H1 (cell line): Measurements from ENCODE around the gene VPS35L. TPM values are rescaled to one million over a fixed set of nuclear protein-coding genes. Genes with fewer than 3 reads are reported as not detected.

Experiments
- CTCF ChIA-PET: fragments of 300-600 bp; sonication (Branson Sonifier 250); formaldehyde crosslinking; loops from one replicate; lab custom pipeline; 2021; ENCODE audit not compliant: partially characterized antibody; lab: Charles Lee
- POLR2A ChIA-PET: fragments of 300-600 bp; sonication (Branson Sonifier 250); formaldehyde crosslinking; loops from one replicate; lab custom pipeline; 2021; ENCODE audit warnings: inconsistent platforms; ENCODE audit not compliant: partially characterized antibody; lab: Charles Lee
- DNase-seq, 2 experiments: peaks; one replicate each; pipeline versions ENCODE4 v3.0.0 to v3.0.0-alpha.2; 2010 to 2022; ENCODE audit warnings: low spot score in 2 of 2, low read depth in 1 of 2, mixed read lengths in 1 of 2
- FAIRE-seq: peaks from 2 replicates; lab custom pipeline; 2011; peaks lifted over from hg19 to GRCh38; lab: Jason Lieb, UNC
- H2AFZ ChIP-seq: 2 replicates; pipeline ENCODE4 v1.8.1; 2012; ENCODE audit warnings: low read length, inconsistent platforms
- H2AK5ac ChIP-seq: 2 replicates; pipeline ENCODE4 v1.6.1; 2013; ENCODE audit warnings: low read depth, low read length
- H2BK120ac ChIP-seq: replicated peaks from 2 replicates; pipeline ENCODE3; 2013; ENCODE audit warnings: low read depth, low read length, inconsistent platforms
- H2BK12ac ChIP-seq: 2 replicates; pipeline ENCODE4 v1.6.1; 2013; ENCODE audit warnings: low read depth, low read length
- H2BK15ac ChIP-seq: 2 replicates; pipeline ENCODE4 v1.6.1; 2013; ENCODE audit warnings: low read length
- H2BK20ac ChIP-seq: 2 replicates; pipeline ENCODE4 v1.6.1; 2013; ENCODE audit warnings: low read length
- H2BK5ac ChIP-seq: 2 replicates; pipeline ENCODE4 v1.6.1; 2013; ENCODE audit warnings: low read depth, low read length
- H3K14ac ChIP-seq: 2 replicates; pipeline ENCODE4 v1.6.1; 2013; ENCODE audit warnings: inconsistent platforms; ENCODE audit not compliant: insufficient read length
- H3K18ac ChIP-seq: 2 replicates; pipeline ENCODE4 v1.6.1; 2013; ENCODE audit warnings: low read length; ENCODE audit errors: extremely low read depth
- H3K23ac ChIP-seq: 2 replicates; pipeline ENCODE4 v1.6.1; 2013; ENCODE audit warnings: inconsistent platforms; ENCODE audit not compliant: insufficient read length
- H3K23me2 ChIP-seq: 2 replicates; pipeline ENCODE4 v1.6.1; 2013; ENCODE audit warnings: low read depth, low read length
- H3K27ac ChIP-seq: 2 replicates; pipeline ENCODE4 v1.6.1; 2011; ENCODE audit warnings: low read depth, low read length, inconsistent platforms
- H3K27me3 ChIP-seq, 4 experiments: replicated peaks in 1 of 4; 1 replicate in 1 of 4; 2 replicates in 3 of 4; pipeline versions ENCODE4 v1.6.1 to v1.8.1; 2011 to 2013; ENCODE audit warnings: low read length in 3 of 4, mild to moderate bottlenecking in 3 of 4, inconsistent platforms in 2 of 4, mixed read lengths in 2 of 4, moderate library complexity in 1 of 4; ENCODE audit not compliant: control insufficient read depth in 3 of 4, insufficient read depth in 3 of 4; ENCODE audit errors: extremely low read depth in 1 of 4
- H3K36me3 ChIP-seq, 4 experiments: 2 replicates each; pipeline versions ENCODE4 v1.6.1 to v1.8.1; 2011 to 2013; ENCODE audit warnings: mild to moderate bottlenecking in 4 of 4, low read length in 3 of 4, moderate library complexity in 2 of 4, control low read depth in 1 of 4, inconsistent platforms in 1 of 4; ENCODE audit not compliant: insufficient read depth in 4 of 4, control insufficient read depth in 2 of 4
- H3K4ac ChIP-seq: replicated peaks from 2 replicates; pipeline ENCODE3; 2013; ENCODE audit warnings: low read length, low read depth, mixed read lengths, inconsistent platforms; ENCODE audit not compliant: insufficient read length
- H3K4me1 ChIP-seq, 4 experiments: replicated peaks in 1 of 4; 1 replicate in 1 of 4; 2 replicates in 3 of 4; pipeline versions ENCODE4 v1.6.1 to v1.8.1; 2011 to 2013; ENCODE audit warnings: low read length in 3 of 4, inconsistent platforms in 2 of 4, mixed read lengths in 1 of 4; ENCODE audit not compliant: insufficient read depth in 4 of 4, control insufficient read depth in 3 of 4
- H3K4me2 ChIP-seq, 2 experiments: 2 replicates each; pipeline versions ENCODE4 v1.6.1 to v1.8.1; 2011 to 2013; ENCODE audit warnings: low read depth in 2 of 2, low read length in 2 of 2, control low read depth in 1 of 2, inconsistent platforms in 1 of 2, mild to moderate bottlenecking in 1 of 2; ENCODE audit not compliant: insufficient read depth in 1 of 2
- H3K4me3 ChIP-seq, 4 experiments: fragments of 200-600, 300-600 bp in 1 of 4; sonication (generic), shearing (Covaris generic), sonication (Bioruptor Twin) in 1 of 4; 2 replicates each; pipeline versions ENCODE4 v1.5.1 to v1.8.1; 2011 to 2016; ENCODE audit warnings: low read length in 4 of 4, low read depth in 3 of 4, control low read depth in 2 of 4, inconsistent platforms in 2 of 4, mild to moderate bottlenecking in 2 of 4, mixed read lengths in 1 of 4, moderate library complexity in 1 of 4; ENCODE audit not compliant: insufficient read depth in 2 of 4; ENCODE audit errors: extremely low read depth in 1 of 4
- H3K56ac ChIP-seq: replicated peaks from 2 replicates; pipeline ENCODE3; 2013; ENCODE audit warnings: low read depth, mild to moderate bottlenecking, mixed read lengths, low read length, inconsistent platforms; ENCODE audit not compliant: insufficient read length
- H3K79me1 ChIP-seq: 2 replicates; pipeline ENCODE4 v1.6.1; 2013; ENCODE audit warnings: low read depth, low read length, control low read depth
- H3K79me2 ChIP-seq, 2 experiments: 2 replicates each; pipeline versions ENCODE4 v1.6.1 to v1.8.1; 2012 to 2013; ENCODE audit warnings: low read length in 2 of 2, mild to moderate bottlenecking in 2 of 2, inconsistent platforms in 1 of 2; ENCODE audit not compliant: insufficient read depth in 2 of 2, control insufficient read depth in 1 of 2
- H3K9ac ChIP-seq, 4 experiments: replicated peaks in 1 of 4; 1 replicate in 1 of 4; 2 replicates in 3 of 4; pipeline versions ENCODE4 v1.6.1 to v1.8.1; 2011 to 2013; ENCODE audit warnings: low read depth in 3 of 4, low read length in 3 of 4, control low read depth in 2 of 4, mild to moderate bottlenecking in 2 of 4, moderate library complexity in 2 of 4, inconsistent platforms in 1 of 4; ENCODE audit errors: extremely low read depth in 1 of 4
- H3K9me3 ChIP-seq, 2 experiments: 2 replicates each; pipeline versions ENCODE4 v1.6.1 to v1.8.1; 2012 to 2013; ENCODE audit warnings: mild to moderate bottlenecking in 2 of 2, moderate library complexity in 2 of 2, control low read depth in 1 of 2, inconsistent platforms in 1 of 2, low read depth in 1 of 2, low read length in 1 of 2, mixed read lengths in 1 of 2; ENCODE audit not compliant: insufficient read depth in 2 of 2
- H4K20me1 ChIP-seq, 2 experiments: replicated peaks in 1 of 2; 2 replicates each; pipeline versions ENCODE3 to v1.8.1; 2011 to 2013; ENCODE audit warnings: inconsistent platforms in 2 of 2, low read length in 2 of 2, mild to moderate bottlenecking in 1 of 2; ENCODE audit not compliant: insufficient read depth in 2 of 2, control insufficient read depth in 1 of 2
- H4K5ac ChIP-seq: 2 replicates; pipeline ENCODE4 v1.6.1; 2013; ENCODE audit warnings: low read length, low read depth, mixed read lengths, inconsistent platforms; ENCODE audit not compliant: insufficient read length
- H4K8ac ChIP-seq: 2 replicates; pipeline ENCODE4 v1.8.0; 2013; ENCODE audit warnings: mild to moderate bottlenecking, moderate library complexity, low read length, inconsistent platforms; ENCODE audit not compliant: insufficient read depth; ENCODE audit errors: extremely low read depth
- H4K91ac ChIP-seq: replicated peaks from 2 replicates; pipeline ENCODE3; 2013; ENCODE audit warnings: low read length, mixed read lengths, inconsistent platforms; ENCODE audit not compliant: insufficient read length
- ATF3 ChIP-seq: IDR thresholded peaks from 2 replicates; pipeline ENCODE4 v1.6.1; 2011; ENCODE audit warnings: low read depth, mild to moderate bottlenecking, low read length; ENCODE audit not compliant: insufficient read depth
- BACH1 ChIP-seq: IDR thresholded peaks from 2 replicates; pipeline ENCODE4 v1.6.1; 2012; ENCODE audit warnings: low read length, improper control_type of control experiment
- BCL11A ChIP-seq, 2 experiments: IDR thresholded peaks; one replicate each; pipeline ENCODE4 v1.6.1; 2011; ENCODE audit warnings: low read depth in 2 of 2, low read length in 2 of 2, mild to moderate bottlenecking in 2 of 2
- JUND ChIP-seq: IDR thresholded peaks from 2 replicates; pipeline ENCODE4 v1.6.1; 2011; ENCODE audit warnings: mild to moderate bottlenecking, improper control_type of control experiment, low read length
- KDM1A ChIP-seq: fragments of 200-600, 300-600 bp; sonication (generic); IDR thresholded peaks from 2 replicates; pipeline ENCODE4 v1.7.1; 2016; ENCODE audit warnings: mild to moderate bottlenecking, low read length, borderline replicate concordance
- POLR2AphosphoS5 ChIP-seq: IDR thresholded peaks from 2 replicates; pipeline ENCODE4 v1.6.1; 2011; ENCODE audit warnings: low read depth, low read length
- RBBP5 ChIP-seq: IDR thresholded peaks from 2 replicates; pipeline ENCODE4 v1.7.1; 2012; ENCODE audit warnings: low read depth, mild to moderate bottlenecking, inconsistent platforms, low read length, moderate library complexity, borderline replicate concordance
- RFX5 ChIP-seq: IDR thresholded peaks from 2 replicates; pipeline ENCODE4 v1.6.1; 2011; ENCODE audit warnings: low read depth, low read length, improper control_type of control experiment, borderline replicate concordance
- RXRA ChIP-seq: IDR thresholded peaks from 2 replicates; pipeline ENCODE4 v1.6.1; 2011; ENCODE audit warnings: low read depth, mild to moderate bottlenecking, low read length, moderate library complexity; ENCODE audit not compliant: insufficient read depth
- YY1 ChIP-seq: IDR thresholded peaks from 2 replicates; pipeline ENCODE4 v1.6.1; 2011; ENCODE audit warnings: low read depth, mild to moderate bottlenecking, low read length
- WGBS, 2 experiments: shearing (Covaris generic) in 1 of 2; methylation state at CpG; one replicate each; pipeline versions ENCODE4 v1.1.6 to v1.1.7; 2013 to 2015; ENCODE audit warnings: low lambda C conversion rate in 2 of 2, mixed read lengths in 2 of 2, inconsistent platforms in 1 of 2, low coverage in 1 of 2, missing lambda C conversion rate in 1 of 2; ENCODE audit not compliant: insufficient replicate concordance in 2 of 2, insufficient coverage in 1 of 2, insufficient read length in 1 of 2; ENCODE audit errors: extremely low coverage in 1 of 2, missing lambda C conversion rate in 1 of 2; 5-methylcytosine and 5-hydroxymethylcytosine counted together
- polyA plus RNA-seq, 7 experiments: library from polyadenylated mRNA; depleted of rRNA in 3 of 7; stranded (reverse) in 5 of 7; unstranded in 2 of 7; fragments of >200 nt in 5 of 7; fragments of 200-250 nt in 2 of 7; gene quantifications; 1 replicate in 5 of 7; 2 replicates in 1 of 7; 4 replicates in 1 of 7; pipeline versions ENCODE4 v1.2.1 to v1.2.3, GENCODE V29; 2011 to 2013; ENCODE audit warnings: missing spikeins in 2 of 7, mixed read lengths in 2 of 7
- total RNA-seq: library from RNA; stranded (reverse); fragmentation: NEBNext Ultra II Directional; extraction: Animal tissue kit (Norgen Biotek cat#: 25700); gene quantifications from 2 replicates; pipeline ENCODE4 v1.2.1, GENCODE V29; 2021
- TF ChIP-seq, protein P1 (sequence below): IDR thresholded peaks from 2 replicates; pipeline ENCODE4 v1.6.1; 2012; ENCODE audit warnings: inconsistent platforms
- TF ChIP-seq, protein P2 (sequence below): IDR thresholded peaks from 2 replicates; pipeline ENCODE4 v1.6.1; 2011; ENCODE audit warnings: low read length, improper control_type of control experiment

Gene VPS35L
- total and polyA plus RNA-seq, 2 of the 8 experiments (the other 6 are each of a cell fraction or from before 2014, with no cell fraction given): 31.5 to 57.1 TPM

DNA sequence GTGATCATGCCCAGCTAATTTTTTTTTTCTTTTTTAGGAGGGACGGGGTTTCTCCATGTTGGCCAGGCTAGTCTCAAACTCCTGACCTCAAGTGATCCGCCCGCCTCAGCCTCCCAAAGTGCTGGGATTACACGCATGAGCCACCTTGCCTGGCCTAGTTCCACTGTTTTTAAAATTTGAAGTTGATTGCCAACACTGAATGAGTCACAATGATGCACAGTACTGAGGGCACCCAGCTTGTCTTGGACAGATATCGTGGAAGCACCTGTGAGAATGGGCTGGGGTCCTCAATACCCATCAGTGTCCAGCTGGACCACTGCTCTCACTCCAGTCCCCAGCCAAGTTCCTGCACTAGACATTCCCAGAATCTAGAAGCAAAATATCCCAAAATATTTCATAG, 160.1 kb downstream of the VPS35L start:
- peaks cover 8% of the 10 kb centered on the region; the same call in 1 of the 2 replicates for H3K79me1 ChIP-seq
- H3K27me3 ChIP-seq: no peaks in the 10 kb centered on the region
- peaks cover 7 to 34% (median 17%) of the 10 kb centered on the region in 4 experiments for H3K4me1 ChIP-seq
- H3K79me2 ChIP-seq: peaks cover 40 to 92% of the 10 kb centered on the region in 2 experiments
- no peak overlapping the region for H3K27ac ChIP-seq
- no peak overlapping the region for H2AFZ ChIP-seq
- H2BK20ac ChIP-seq: no peak overlapping the region
- H2BK120ac ChIP-seq: no peak overlapping the region
- no peak overlapping the region for H4K91ac ChIP-seq
- no peak overlapping the region for H2BK5ac ChIP-seq
- ChIA-PET CTCF (no interaction called here), POLR2A (interaction anchor here (1.2 to 3.6 kb wide), 2 partner anchors 10 to 159 kb away, joined by 3 to 23 read pairs; no protein-coding TSS in a partner anchor)
- 0 out of 8 replicates have a peak overlapping the region, but pooled peaks of 1 of the 4 experiments have one; percentile 96 for H3K4me3 ChIP-seq
- H3K23ac ChIP-seq: no peak overlapping the region
- H2BK12ac ChIP-seq: no peak overlapping the region
- H3K23me2 ChIP-seq: peaks cover 5% of the 10 kb centered on the region
- no peak overlapping the region for H3K4ac ChIP-seq
- peak overlapping the region in 1 of 2 experiments; percentile 88; a peak in 1 of 4 replicates for H3K4me2 ChIP-seq
- H3K9ac ChIP-seq: no peak overlapping the region
- FAIRE-seq: no peak
- WGBS, 2 experiments: 85% methylated on average over 2 of the region's 5 CpGs; no CpG with 5 or more reads in 1 of the 2 experiments
- no peak overlapping the region for H3K18ac ChIP-seq
- H3K36me3 ChIP-seq: peaks cover 15 to 45% (median 22%) of the 10 kb centered on the region in 4 experiments; a peak in 7 of 8 replicates
- H3K56ac ChIP-seq: no peak overlapping the region
- H4K5ac ChIP-seq: no peak overlapping the region
- 0 out of 2 replicates have a peak overlapping the region, but pooled peaks have one; percentile 5 for H4K8ac ChIP-seq
- peaks cover 32 to 36% of the 10 kb centered on the region in 2 experiments for H4K20me1 ChIP-seq
- no peak overlapping the region for H3K14ac ChIP-seq
- DNase-seq: no peak
- H2BK15ac ChIP-seq: no peak overlapping the region
- no peak overlapping the region for H2AK5ac ChIP-seq
- no peaks in the 10 kb centered on the region for H3K9me3 ChIP-seq
- TF ChIP-seq RFX5 (no peak), RBBP5 (no peak), YY1 (no peak), JUND (no peak), BCL11A (IDR thresholded peaks at IDR 0.05; ENCODE audit: low read depth in 2 of 2, low read length in 2 of 2) (no peak), POLR2AphosphoS5 (no peak), KDM1A (no peak), RXRA (no peak), BACH1 (no peak), ATF3 (no peak)
- TF ChIP-seq, protein P1, sequence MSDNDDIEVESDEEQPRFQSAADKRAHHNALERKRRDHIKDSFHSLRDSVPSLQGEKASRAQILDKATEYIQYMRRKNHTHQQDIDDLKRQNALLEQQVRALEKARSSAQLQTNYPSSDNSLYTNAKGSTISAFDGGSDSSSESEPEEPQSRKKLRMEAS: no peak
- TF ChIP-seq, protein P2, sequence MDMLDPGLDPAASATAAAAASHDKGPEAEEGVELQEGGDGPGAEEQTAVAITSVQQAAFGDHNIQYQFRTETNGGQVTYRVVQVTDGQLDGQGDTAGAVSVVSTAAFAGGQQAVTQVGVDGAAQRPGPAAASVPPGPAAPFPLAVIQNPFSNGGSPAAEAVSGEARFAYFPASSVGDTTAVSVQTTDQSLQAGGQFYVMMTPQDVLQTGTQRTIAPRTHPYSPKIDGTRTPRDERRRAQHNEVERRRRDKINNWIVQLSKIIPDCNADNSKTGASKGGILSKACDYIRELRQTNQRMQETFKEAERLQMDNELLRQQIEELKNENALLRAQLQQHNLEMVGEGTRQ: no peak
